GM19240 (cell line): ENCODE data around the gene RAB42.
A peak's percentile ranks its signal among the peaks of the same experiment; 100 is the strongest.
"Not testable (repeated sequence)": the region's sequence is repeated elsewhere in the genome, so short reads cannot be mapped to it uniquely, and the experiment has no call there.

Source experiments
- DNase-seq: peaks from one replicate; pipeline ENCODE4 v3.0.0; 2011; ENCODE audit warnings: low spot score; ENCODE audit not compliant: insufficient read length

RAB42 gene

GRCh38 chr1:28591708-28592320 is at the start of gene RAB42:
TSS of gene RAB42 (plus strand) at chr1:28592265. CDS start at chr1:28592512, 247 bp downstream.
- no peak for DNase-seq

GRCh38 chr1:28545246-28545628 is 46.8 kb upstream of the RAB42 start:
- DNase-seq = no peak

- no peak for DNase-seq
These were observed 43.7 kb upstream of the RAB42 start for GRCh38 chr1:28548318-28548717.

DNA sequence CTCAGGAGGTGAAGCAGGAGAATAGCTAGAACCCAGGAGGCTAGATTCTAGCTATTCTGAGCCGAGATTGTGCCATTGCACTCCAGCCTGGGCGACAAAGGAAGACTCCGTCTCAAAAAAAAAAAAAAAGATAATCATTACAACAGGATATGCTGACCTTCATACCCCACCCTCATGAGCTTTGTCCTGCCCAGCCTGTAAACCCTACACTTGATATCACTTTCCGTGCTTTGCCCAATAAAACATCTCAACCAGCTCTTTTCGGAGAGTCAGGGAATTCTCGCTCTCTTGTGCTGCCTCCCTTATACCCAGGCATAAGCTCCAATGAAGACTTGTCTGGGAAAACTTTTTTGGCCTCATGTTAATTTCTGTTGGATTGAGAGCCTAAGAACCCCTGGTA is 40.7 kb upstream of the RAB42 start:
- no peak for DNase-seq

DNA sequence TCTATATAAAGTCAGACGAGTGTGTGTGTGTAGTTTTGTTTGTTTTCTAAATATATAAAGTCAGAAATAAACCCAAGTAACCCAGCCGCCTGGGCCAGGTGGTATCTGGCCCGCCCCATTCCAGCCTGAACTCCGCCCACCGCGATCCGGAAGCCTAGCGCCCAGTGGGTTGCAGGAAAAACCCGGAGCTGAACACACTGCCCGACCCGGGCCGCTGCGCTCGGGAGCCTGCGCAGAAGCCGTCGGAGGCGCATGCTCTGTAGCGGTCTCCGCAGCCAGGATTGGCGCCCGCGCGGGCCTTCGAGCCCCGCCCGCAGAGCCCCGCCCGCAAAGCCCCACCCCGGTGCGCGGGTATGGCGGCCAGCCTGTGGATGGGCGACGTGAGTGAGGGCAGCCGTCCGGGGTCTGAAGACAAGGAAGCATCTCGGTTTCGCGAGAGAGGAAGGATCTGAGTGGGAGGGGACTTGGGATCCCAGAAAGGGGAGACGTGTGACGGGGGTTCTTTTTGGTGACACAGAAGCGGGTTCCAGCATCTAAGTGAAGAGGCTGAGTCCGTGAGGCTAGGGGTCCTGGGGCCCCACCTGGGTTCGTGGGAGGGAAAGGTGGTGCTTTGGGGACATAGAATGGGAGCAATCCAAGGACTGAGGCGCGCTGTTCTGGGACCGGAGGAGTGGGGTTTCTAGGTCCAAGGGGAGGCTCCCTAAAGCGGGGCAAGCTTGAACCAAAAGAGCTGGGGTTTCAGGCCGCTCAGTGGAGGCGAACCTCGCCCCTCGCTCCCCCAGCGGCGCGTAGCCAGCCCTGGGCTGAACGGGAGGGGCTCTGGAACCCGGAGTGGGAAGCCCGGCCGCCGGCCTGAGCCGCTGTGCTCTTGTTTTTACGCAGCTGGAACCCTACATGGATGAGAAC is 39.1 kb upstream of the RAB42 start, which contains the start of gene TRNAU1AP:
Gene TRNAU1AP, plus strand, starts transcription at position 328 of the 906 bp plus-strand sequence. Its CDS starts 26 bp downstream, at position 354.
- peak; percentile 90 for DNase-seq

DNA sequence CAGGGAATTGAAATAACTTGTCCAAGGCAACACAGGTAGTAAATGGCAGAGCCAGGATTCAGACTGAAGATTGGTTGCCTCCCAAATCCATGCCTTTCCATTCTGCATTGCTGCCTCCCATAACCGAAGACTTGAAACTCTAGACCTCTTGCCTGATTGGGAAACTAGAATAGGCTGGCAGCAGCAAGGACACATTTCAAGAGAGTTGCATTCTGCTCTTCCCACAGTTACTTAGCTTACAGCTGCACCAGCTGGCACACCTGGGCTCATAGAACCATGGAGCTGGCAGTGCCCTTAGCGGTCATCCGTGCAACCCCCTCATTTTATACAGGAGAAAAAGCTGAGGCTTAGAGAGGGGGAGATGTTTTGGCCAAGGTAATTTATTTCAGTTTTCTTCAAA is 31.2 kb upstream of the RAB42 start:
- DNase-seq = no peak

- no peak for DNase-seq
These were observed 27.8 kb upstream of the RAB42 start for GRCh38 chr1:28564310-28564709.

GRCh38 chr1:28565040-28565439 is 27.0 kb upstream of the RAB42 start:
- DNase-seq = no peak

DNA sequence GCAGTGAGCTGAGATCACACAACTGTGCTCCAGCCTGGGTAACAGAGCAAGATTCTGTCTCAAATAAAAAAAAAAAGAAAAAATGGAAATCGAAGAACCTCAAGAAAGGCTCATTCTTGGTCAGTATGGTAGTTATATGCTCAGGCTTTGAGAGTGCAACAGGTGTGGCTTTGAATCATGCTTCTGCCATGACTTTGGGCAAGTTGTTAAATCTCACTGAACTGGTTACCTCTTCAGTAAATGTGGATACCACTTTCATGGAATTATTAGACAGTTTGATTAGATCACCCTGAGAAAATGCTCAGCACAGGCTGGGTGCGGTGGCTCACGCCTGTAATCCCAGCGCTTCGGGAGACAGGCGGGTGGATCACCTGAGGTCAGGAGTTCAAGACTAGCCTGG is 26.3 kb upstream of the RAB42 start:
- no peak for DNase-seq

DNA sequence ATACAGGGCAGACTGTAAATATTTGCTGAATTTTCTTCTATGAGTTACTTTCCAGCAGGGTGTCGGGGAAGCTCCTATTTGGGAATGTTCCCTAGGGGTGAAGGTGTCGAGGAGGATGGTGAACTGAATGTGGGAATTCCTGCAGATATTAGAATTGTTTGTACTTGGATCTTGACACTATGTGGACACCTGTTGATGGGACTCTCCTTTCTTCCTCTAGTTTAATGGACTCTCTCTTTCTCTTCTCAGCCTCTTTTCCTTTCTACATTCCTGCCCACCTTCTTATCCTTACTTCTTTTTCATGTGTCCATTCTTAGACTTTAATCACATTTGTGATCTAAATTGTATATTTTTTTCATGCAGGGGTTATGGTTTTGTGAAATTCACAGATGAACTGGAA is 25.1 kb upstream of the RAB42 start:
- DNase-seq = no peak

DNA sequence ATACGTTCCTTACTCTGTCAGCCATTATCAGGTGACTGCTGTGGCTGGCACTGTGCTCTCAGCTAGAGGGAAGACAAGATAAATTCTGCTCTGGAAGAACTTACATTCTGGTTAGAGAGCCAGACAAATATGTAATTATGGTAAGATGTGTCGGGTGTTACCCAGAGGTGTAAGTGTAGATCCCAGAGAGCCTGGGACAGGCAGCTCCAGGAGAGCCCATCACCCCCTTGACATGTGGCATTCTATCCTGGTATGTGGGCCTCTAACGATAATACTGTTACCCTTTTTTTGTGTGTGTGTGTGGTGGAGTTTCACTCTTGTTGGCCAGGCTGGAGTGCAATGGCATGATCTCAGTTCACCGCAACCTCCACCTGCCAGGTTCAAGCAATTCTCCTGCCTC is 20.2 kb upstream of the RAB42 start:
- no peak for DNase-seq

DNA sequence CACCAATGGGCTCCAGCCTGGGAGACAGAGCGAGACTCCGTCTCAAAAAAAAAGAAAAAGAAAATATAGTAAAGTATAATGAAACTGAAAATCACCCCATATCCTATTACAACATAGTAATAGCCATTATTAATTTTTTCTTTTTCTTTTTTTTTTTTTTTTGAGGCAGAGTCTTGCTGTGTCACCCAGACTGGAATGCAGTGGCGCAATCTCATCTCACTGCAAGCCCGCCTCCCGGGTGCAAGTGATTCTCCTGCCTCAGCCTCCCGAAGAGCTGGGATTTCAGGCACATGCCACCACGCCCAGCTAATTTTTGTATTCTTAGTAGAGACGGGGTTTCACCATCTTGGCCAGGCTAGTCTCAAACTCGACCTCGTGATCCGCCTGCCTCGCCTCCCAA is 19.2 kb upstream of the RAB42 start:
- not testable (repeated sequence) for DNase-seq

DNA sequence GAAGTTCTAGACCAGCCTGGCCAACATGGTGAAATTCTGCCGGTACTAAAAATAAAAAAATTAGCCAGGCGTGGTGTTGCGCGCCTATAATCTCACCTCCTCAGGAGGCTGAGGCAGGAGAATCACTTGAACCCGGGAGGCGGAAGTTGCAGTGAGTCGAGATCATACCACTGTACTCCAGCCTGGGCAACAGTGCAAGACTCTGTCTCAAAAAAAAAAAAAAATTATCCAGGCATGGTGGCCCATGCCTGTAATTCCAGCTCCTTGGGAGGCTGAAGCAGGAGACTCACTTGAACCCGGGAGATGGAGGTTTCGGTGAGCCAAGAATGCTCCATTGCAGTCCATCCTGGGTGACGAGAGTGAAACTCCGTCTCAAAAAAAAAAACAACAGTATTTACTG is 18.5 kb upstream of the RAB42 start:
- DNase-seq = no peak

- DNase-seq = no peak
These were observed 14.9 kb upstream of the RAB42 start for GRCh38 chr1:28577052-28577678.

DNA sequence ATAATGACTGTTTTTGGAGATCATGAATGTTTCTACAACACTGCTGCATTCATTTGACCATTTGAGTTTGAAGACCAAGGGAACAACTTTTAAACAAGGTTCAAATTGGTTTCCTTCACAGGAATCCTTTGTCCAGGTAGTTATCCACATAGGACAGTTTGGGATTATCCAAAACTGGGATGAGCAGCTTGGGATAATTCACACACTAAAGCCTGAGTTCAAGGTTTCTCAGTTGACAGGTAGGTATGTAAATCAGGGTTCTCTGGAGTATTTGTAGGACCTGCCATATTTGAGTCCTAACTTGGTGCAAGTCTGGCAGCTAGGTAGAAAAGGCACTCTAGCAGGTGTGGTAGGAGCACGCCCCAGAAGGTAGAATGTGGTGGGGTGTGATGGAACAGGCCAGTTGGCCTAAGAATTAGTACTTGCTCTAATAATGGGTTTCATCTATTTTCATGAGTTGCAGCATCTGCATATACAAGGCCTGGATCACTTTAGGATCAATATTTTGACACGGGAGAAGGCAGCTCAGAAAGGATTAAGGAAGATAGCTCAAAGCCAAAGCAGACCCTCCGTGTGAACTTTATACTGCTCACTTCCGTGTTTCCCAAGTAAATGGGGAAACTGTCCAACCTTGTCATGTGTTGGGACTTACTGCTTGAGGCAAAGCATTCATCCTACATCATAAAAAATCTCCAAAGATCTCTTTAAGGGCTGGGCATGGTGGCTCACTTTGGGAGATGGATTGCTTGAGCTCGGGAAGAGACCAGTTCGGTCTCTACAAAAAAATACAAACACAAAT is 14.1 kb upstream of the RAB42 start:
- DNase-seq = no peak

DNA sequence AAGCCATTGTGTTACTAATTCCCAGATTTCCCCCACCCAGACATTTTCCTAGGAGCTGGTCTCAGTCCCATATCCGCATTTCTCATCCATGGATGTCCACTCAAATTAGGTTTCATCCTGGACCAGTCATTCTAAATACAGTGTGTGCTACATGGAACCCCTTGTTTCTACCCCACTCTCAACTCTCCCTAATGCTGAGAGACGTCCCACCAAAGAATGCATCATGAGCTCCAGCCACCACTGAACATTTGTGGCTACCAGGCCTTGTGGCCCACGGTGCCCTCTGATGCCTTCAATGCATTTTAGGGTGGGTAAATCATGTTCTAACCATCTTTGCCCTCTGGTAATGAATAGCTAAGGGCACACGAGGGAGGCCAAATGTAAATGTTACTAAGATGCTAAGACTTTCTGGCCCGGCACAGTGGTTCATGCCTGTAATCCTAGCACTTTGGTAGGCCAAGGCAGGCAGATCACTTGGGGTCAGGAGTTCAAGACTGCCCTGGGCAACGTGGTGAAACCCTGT is 13.3 kb upstream of the RAB42 start:
- DNase-seq = no peak

- no peak for DNase-seq
These were observed 12.7 kb upstream of the RAB42 start for GRCh38 chr1:28579401-28579800.

DNA sequence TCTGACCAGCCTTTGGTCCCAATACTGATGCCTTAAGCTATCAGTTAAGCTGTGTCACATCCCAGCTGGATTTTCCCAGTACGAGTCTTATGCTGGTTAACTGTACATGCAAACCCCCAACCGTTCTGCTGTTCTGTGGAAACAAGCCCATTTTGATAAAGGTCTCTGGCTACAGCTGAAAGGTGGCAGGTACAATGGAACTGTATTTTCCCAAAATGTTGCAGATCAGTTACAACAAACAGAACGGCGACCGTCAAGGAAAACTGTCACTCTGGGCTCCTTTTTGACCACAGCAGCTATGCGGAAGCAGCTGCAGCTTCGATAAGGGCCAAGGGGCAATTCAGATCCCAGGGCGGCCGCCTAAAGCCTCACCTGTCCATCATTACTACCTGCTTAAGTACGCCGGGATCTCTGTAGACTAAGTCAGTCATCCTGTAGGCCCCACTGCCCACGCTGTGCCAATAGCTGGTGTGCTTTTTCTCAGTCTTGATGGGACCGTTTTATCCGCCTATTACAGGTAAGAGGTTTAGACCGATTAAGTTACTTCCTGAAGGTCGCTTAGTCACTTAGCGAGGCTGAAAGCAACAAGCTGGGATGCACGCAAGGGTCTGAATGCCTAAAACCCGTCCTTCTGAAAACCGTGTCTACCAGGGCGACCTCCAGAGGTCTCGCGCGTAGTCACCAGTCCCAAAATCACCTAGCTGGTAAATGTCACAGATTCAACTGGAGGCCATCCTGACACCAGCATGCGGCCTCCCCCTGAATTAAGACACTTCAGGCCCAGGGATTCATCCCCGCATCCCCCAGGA is 11.1 kb upstream of the RAB42 start:
- no peak for DNase-seq

DNA sequence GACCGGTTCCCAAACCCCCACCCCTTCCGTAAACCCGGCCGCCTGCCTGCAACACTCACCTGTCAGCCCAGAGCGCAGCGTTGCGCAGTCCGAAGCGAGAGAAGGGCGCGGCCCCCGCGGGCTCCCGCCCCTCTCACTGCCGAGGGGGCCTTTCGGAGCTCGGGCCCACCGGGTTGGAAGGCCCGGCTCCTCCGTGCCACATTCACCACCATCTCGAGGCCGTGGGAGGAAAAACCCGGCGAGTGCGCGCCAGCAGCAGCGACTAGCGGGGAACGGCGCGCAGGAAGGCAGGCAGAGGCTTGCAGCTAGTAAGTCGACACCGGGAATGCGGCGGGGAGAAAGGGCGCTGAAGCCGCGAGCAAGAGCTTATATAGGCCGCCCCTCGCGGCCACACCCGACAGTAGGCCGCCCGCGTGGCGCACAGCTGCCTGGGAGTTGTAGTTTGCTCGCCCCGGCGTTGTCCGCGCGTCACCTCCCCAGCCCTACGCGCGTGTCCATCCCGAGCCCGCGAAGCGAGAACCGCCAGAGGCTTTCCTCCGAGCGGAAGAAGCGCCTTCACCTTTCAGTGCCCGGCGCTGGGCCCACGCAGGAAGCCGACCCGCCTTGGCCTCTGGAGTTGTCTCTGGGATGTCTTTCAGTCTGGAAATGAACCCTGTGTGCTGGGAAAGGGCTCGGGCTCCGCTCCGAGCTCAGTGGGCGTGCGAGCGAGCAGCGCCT is 10.4 kb upstream of the RAB42 start:
- DNase-seq = peak; percentile 76

DNA sequence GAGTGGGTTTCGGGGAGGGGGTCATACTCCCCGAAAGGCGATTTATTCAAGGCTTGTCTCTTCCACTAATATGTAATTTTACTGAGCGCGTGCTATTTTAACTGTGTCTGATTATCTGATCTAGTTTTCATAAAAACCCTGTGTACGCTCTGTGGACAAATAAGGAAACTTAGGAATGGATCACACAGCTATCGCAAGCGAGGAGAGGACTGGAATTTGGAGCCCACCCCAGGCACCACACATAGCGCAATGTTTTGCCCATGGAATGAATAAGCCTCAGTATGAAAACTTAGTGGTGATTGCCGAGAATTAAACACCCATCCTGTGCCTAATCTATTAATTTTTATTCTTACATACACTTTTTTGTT is 9.8 kb upstream of the RAB42 start:
- no peak for DNase-seq
